GM12873 (cell line): ENCODE data around the gene TMEM214.

Experiments
- CTCF ChIP-seq: IDR thresholded peaks from 2 replicates; pipeline ENCODE4 v1.5.1; 2012; ENCODE audit warnings: low read depth, mild to moderate bottlenecking, moderate library complexity, low read length, control low read depth; ENCODE audit not compliant: insufficient read depth; ENCODE audit errors: missing control alignments

TMEM214 gene

GRCh38 chr2:27079233-27080139 lies 46.7 kb downstream of the TMEM214 start:
- TF ChIP-seq CTCF, result no peak

DNA sequence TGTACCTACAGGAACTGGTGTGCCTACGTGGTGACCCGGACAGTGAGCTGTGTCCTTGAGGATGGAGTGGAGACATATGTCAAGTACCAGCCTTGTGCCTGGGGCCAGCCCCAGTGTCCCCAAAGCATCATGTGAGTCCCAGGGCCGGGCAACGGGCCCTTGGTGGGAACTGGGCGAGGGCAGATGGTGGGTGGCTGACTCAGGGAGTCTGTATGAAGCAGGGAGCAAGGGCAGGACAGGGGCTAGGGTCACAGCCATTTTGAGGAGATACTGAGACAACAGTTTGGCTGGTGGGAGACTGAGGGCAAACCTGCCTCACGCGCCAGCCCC lies 47.3 kb downstream of the TMEM214 start:
- no peak for TF ChIP-seq CTCF

- no peak for TF ChIP-seq CTCF
These were observed 47.8 kb downstream of the TMEM214 start for GRCh38 chr2:27080603-27080936.

DNA sequence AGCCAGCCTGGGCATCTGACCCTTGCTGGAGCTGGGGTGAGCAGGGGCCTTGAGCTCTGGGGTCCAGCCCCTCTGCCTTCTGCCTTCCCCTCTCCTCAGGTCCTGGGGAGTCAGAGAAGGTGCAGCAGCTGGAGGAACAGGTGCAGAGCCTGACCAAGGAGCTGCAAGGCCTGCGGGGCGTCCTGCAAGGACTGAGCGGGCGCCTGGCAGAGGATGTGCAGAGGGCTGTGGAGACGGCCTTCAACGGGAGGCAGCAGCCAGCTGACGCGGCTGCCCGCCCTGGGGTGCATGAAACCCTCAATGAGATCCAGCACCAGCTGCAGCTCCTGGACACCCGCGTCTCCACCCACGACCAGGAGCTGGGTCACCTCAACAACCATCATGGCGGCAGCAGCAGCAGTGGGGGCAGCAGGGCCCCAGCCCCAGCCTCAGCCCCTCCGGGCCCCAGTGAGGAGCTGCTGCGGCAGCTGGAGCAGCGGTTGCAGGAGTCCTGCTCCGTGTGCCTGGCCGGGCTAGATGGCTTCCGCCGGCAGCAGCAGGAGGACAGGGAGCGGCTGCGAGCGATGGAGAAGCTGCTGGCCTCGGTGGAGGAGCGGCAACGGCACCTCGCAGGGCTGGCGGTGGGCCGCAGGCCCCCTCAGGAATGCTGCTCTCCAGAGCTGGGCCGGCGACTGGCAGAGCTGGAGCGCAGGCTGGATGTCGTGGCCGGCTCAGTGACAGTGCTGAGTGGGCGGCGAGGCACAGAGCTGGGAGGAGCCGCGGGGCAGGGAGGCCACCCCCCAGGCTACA lies 49.4 kb downstream of the TMEM214 start:
- TF ChIP-seq CTCF, result no peak

GRCh38 chr2:27082773-27083409 lies 50.1 kb downstream of the TMEM214 start:
- TF ChIP-seq CTCF, result no peak

GRCh38 chr2:27083410-27084296 lies 50.9 kb downstream of the TMEM214 start:
- no peak for TF ChIP-seq CTCF
